Measurements from ENCODE around the gene PSD2. TPM values are rescaled to one million over a fixed set of nuclear protein-coding genes. Genes with fewer than 3 reads are reported as not detected.

The PSD2 gene
- total RNA-seq, 4 donors from 2014 or later = 0.16 TPM; not detected in 3

- no peak overlapping the region for H3K4me3 ChIP-seq
- no peaks in the 10 kb centered on the region for H3K9me3 ChIP-seq
- no peak for DNase-seq
- in situ Hi-C loops (cut with MboI; ENCODE audit: low pct_ligation_motif_present in 1 of 4, low pct_unique_long_range_greater_than_20kb in 1 of 4, low sequenced_read_pairs in 3 of 4) (no loop called here), intact Hi-C loops (cut with DNase I; ENCODE audit: low total_unique reads) (no loop called here)
- no peaks in the 10 kb centered on the region for H3K27me3 ChIP-seq
- peaks cover 0 to 11% (median 0%) of the 10 kb centered on the region in 4 donors for H3K4me1 ChIP-seq
- peak in 2 of 3 donors; percentile 32 to 52 for TF ChIP-seq POLR2AphosphoS5 (IDR thresholded peaks at IDR 0.05)
- TF ChIP-seq EP300 (IDR thresholded peaks at IDR 0.05; ENCODE audit: low read depth) = no peak
- TF ChIP-seq CTCF (IDR thresholded peaks at IDR 0.05) = no peak
- no peak for TF ChIP-seq POLR2A (IDR thresholded peaks at IDR 0.05)
- WGBS, 2 donors (ENCODE audit: low coverage in 1 of 2) = 77% methylated on average over 9 of the region's 9 CpGs; no CpG with 5 or more reads in 1 of the 2 donors
- no peaks in the 10 kb centered on the region for H3K36me3 ChIP-seq
- no peak overlapping the region for H3K27ac ChIP-seq
Measured at GRCh38 chr5:139893873-139894272, 98.3 kb downstream of the PSD2 start.

Small RNA genes within 50 kb of the gene (small RNA-seq; reads per million reads assigned to genes)
- 0 to 0.12 (median 0) reads per million in 4 donors for gene AC008667.4

Other genes with a start within 250 kb of the PSD2 start
- 100 to 1,000 TPM in 2 of 4 donors, 10 to 100 TPM in 2; 45.6 to 134 (median 80.8) TPM for gene UBE2D2, start 234.5 kb upstream of the PSD2 start, total RNA-seq
- 10 to 100 TPM; 26.5 to 50.7 (median 36.2) TPM for gene CXXC5, start 147.5 kb upstream of the PSD2 start, total RNA-seq
- 10 to 100 TPM in 1 of 4 donors, under 1 TPM in 2, not detected in 1; 0.68 to 12.3 (median 0.95) TPM for gene NRG2, start 247.5 kb downstream of the PSD2 start, total RNA-seq

All from transverse colon (tissue), 4 donors.